PC-9 (cell line): ENCODE data around the gene THAP10. TPM values are rescaled to one million over a fixed set of nuclear protein-coding genes. Genes with fewer than 3 reads are reported as not detected.
"Not testable (repeated sequence)": the region's sequence is repeated elsewhere in the genome, so short reads cannot be mapped to it uniquely, and the experiment has no call there.

Experiments used
- BruUV-seq: library from RNA; stranded (reverse); fragments of 400-500 nt; replicated peaks from 2 replicates; lab custom pipeline; 2021; lab: Mats Ljungman, UMichigan
- CTCF ChIA-PET: fragments of 300-600 bp; sonication (Branson Sonifier 250); formaldehyde crosslinking; loops from one replicate; lab custom pipeline; 2022; ENCODE audit warnings: antibody characterized with exemption; lab: Charles Lee
- POLR2A ChIA-PET: fragments of 300-600 bp; sonication (Branson Sonifier 250); formaldehyde crosslinking; loops from one replicate; lab custom pipeline; 2022; ENCODE audit warnings: antibody characterized with exemption; ENCODE audit not compliant: unreplicated experiment; lab: Charles Lee
- DNase-seq, 2 experiments: peaks; one replicate each; pipeline versions ENCODE4 v3.0.0 to v3.0.0-alpha.2; 2015 to 2022; ENCODE audit warnings: mixed read lengths in 1 of 2
- H2AFZ ChIP-seq: fragments of 200-600 bp; sonication (generic); 2 replicates; pipeline ENCODE4 v1.8.1; 2017; ENCODE audit warnings: antibody characterized with exemption
- H3F3A ChIP-seq: fragments of 200-600 bp; sonication (generic); 2 replicates; pipeline ENCODE4 v1.8.1; 2017; ENCODE audit warnings: antibody characterized with exemption, mild to moderate bottlenecking, low read depth; ENCODE audit not compliant: insufficient read depth
- H3K27ac ChIP-seq: fragments of 200-600 bp; sonication (generic); 2 replicates; pipeline ENCODE4 v1.6.1; 2016; ENCODE audit warnings: mixed run types
- H3K27me3 ChIP-seq: fragments of 200-600 bp; sonication (generic); 2 replicates; pipeline ENCODE4 v1.6.1; 2016; ENCODE audit warnings: low read depth, mixed run types; ENCODE audit not compliant: insufficient read depth
- H3K36me3 ChIP-seq: fragments of 200-600 bp; sonication (generic); 2 replicates; pipeline ENCODE4 v1.6.1; 2016; ENCODE audit warnings: low read depth, mixed run types
- H3K4me1 ChIP-seq: fragments of 200-600 bp; sonication (generic); replicated peaks from 2 replicates; pipeline ENCODE4 v1.6.1; 2016; ENCODE audit warnings: mixed run types; ENCODE audit not compliant: insufficient read depth
- H3K4me2 ChIP-seq: fragments of 200-600 bp; sonication (generic); 2 replicates; pipeline ENCODE4 v1.6.1; 2017; ENCODE audit warnings: mixed run types
- H3K4me3 ChIP-seq: fragments of 200-600 bp; sonication (generic); 2 replicates; pipeline ENCODE4 v1.6.1; 2016; ENCODE audit warnings: mixed run types
- H3K79me2 ChIP-seq: fragments of 200-600 bp; sonication (generic); 2 replicates; pipeline ENCODE4 v1.6.1; 2017; ENCODE audit warnings: low read depth, mixed run types
- H3K9me2 ChIP-seq: fragments of 200-600 bp; sonication (generic); 2 replicates; pipeline ENCODE4 v1.8.1; 2017; ENCODE audit warnings: mild to moderate bottlenecking; ENCODE audit not compliant: insufficient read depth
- H3K9me3 ChIP-seq: fragments of 200-600 bp; sonication (generic); 2 replicates; pipeline ENCODE4 v1.8.1; 2016; ENCODE audit warnings: low read depth; ENCODE audit not compliant: insufficient read depth
- H4K20me1 ChIP-seq: fragments of 200-600 bp; sonication (generic); 2 replicates; pipeline ENCODE4 v1.8.1; 2017; ENCODE audit not compliant: insufficient read depth
- EZH2 ChIP-seq: fragments of 200-600 bp; sonication (generic); IDR thresholded peaks from 2 replicates; pipeline ENCODE4 v1.8.0; 2017; ENCODE audit warnings: antibody characterized with exemption, low read depth
- intact Hi-C: fragments of 100-400 bp; cut with micrococcal nuclease; formaldehyde crosslinking; loops from one replicate; pipeline ENCODE4 v1.10.0; 2022; ENCODE audit not compliant: unreplicated experiment
- total RNA-seq: library from RNA; stranded (reverse); gene quantifications from 2 replicates; pipeline ENCODE4 v1.2.3, GENCODE V29; 2021
- TF ChIP-seq, protein P1 (sequence below): fragments of 200-600 bp; sonication (generic); conservative IDR thresholded peaks from 2 replicates; pipeline ENCODE4 v1.6.1; 2017; ENCODE audit warnings: mixed run types, antibody characterized with exemption, mild to moderate bottlenecking, moderate library complexity

The THAP10 gene
- total RNA-seq, 1 experiment from 2014 or later, result 5.5 TPM

DNA sequence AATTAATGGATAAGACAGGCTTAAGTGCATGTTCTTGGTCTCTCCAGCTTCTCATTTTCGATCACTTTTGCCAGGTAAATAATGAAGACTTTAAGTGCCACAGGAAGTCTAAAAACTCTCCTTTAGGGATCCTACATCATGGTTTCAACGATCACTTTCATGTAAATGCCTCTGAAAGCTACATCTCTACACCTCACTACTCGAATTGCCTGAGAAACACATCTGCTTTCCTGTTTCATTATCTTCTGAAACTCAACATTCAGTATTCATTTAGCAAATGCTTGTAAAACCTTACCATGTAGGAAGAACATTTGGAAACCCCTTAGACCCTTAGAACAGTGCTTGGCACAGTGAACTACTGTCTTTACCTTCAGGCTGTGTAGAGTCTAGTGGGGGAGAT lies 16.2 kb downstream of the THAP10 start:
- no TSS peak for BruUV-seq
- no peak overlapping the region for H3K4me3 ChIP-seq
- no peak overlapping the region for H3K27ac ChIP-seq
- no peak for TF ChIP-seq EZH2
- TF ChIP-seq, protein P1, sequence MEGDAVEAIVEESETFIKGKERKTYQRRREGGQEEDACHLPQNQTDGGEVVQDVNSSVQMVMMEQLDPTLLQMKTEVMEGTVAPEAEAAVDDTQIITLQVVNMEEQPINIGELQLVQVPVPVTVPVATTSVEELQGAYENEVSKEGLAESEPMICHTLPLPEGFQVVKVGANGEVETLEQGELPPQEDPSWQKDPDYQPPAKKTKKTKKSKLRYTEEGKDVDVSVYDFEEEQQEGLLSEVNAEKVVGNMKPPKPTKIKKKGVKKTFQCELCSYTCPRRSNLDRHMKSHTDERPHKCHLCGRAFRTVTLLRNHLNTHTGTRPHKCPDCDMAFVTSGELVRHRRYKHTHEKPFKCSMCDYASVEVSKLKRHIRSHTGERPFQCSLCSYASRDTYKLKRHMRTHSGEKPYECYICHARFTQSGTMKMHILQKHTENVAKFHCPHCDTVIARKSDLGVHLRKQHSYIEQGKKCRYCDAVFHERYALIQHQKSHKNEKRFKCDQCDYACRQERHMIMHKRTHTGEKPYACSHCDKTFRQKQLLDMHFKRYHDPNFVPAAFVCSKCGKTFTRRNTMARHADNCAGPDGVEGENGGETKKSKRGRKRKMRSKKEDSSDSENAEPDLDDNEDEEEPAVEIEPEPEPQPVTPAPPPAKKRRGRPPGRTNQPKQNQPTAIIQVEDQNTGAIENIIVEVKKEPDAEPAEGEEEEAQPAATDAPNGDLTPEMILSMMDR, result no peak
- no peaks in the 10 kb centered on the region; the same call in 1 of the 2 replicates for H3F3A ChIP-seq
- CTCF ChIA-PET, result no interaction called here
- H4K20me1 ChIP-seq, result no peaks in the 10 kb centered on the region
- intact Hi-C loops, result loop anchor here (10.0 kb wide), 1 partner anchor 51 kb away; no protein-coding TSS in a partner anchor
- H3K4me1 ChIP-seq, result no peaks in the 10 kb centered on the region
- no peak overlapping the region for H2AFZ ChIP-seq
- H3K36me3 ChIP-seq, result no peaks in the 10 kb centered on the region
- DNase-seq, result no peak
- no peak overlapping the region for H3K4me2 ChIP-seq
- H3K9me3 ChIP-seq, result no peaks in the 10 kb centered on the region
- POLR2A ChIA-PET, result no interaction called here
- no peaks in the 10 kb centered on the region for H3K27me3 ChIP-seq
- no peaks in the 10 kb centered on the region for H3K9me2 ChIP-seq
- H3K79me2 ChIP-seq, result no peaks in the 10 kb centered on the region

DNA sequence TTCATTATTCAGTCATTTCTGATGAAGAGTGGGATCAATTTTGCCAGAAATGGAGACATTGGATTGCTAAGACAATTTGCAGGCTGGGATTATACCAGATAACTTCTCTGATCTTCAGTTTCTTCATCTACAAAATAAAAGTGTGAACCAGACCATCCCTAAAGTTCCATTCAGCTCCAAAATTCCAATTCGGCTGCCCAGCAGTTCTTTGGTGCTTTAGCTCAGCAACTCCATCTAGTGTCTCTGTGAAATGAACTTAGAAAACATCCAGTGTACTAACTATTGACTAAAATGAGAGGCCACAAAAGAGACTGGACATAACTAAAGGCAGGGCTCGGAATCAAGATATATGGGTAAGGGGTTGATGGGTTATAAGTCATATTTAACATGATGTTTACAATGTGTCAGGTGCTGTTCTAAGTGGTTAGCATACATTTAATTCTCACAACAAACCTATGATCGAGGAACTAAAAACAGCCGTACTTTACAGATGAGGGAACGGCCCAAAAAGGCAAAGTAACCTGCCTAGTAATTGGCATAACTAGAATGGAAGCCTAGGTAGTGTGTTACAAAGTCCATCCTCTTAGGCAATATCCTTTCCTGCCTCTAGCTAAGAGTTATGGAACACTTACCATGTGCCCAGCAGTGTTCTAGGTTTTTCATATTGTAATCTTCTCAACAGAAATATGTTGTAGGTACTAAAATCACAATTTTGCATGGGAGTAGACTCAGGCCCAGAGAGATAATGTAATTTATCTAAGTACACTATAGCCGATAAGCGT lies 17.0 kb downstream of the THAP10 start:
- TF ChIP-seq, protein P1, result peak; percentile 61
- no peak for TF ChIP-seq EZH2
- Histone ChIP-seq H4K20me1 (no peaks in the 10 kb centered on the region), H3K4me3 (no peak overlapping the region), H2AFZ (no peak overlapping the region), H3K27ac (no peak overlapping the region), H3K27me3 (no peaks in the 10 kb centered on the region), H3F3A (no peaks in the 10 kb centered on the region; the same call in 1 of the 2 replicates), H3K79me2 (no peaks in the 10 kb centered on the region), H3K36me3 (no peaks in the 10 kb centered on the region), H3K4me1 (no peaks in the 10 kb centered on the region), H3K9me3 (no peaks in the 10 kb centered on the region), H3K9me2 (no peaks in the 10 kb centered on the region), H3K4me2 (no peak overlapping the region)
- ChIA-PET CTCF (interaction anchor here (0.6 to 1.4 kb wide), 6 partner anchors 12 to 884 kb away, joined by 3 to 7 read pairs (median 5); no protein-coding TSS in a partner anchor), POLR2A (interaction anchor here (0.6 kb wide), 1 partner anchor 315 kb away, joined by 7 read pairs; no protein-coding TSS in a partner anchor)
- DNase-seq, result no peak
- BruUV-seq, result no TSS peak
- intact Hi-C loops, result loop anchor here (2.0 to 10.0 kb wide), 2 partner anchors 50 to 196 kb away; no protein-coding TSS in a partner anchor

DNA sequence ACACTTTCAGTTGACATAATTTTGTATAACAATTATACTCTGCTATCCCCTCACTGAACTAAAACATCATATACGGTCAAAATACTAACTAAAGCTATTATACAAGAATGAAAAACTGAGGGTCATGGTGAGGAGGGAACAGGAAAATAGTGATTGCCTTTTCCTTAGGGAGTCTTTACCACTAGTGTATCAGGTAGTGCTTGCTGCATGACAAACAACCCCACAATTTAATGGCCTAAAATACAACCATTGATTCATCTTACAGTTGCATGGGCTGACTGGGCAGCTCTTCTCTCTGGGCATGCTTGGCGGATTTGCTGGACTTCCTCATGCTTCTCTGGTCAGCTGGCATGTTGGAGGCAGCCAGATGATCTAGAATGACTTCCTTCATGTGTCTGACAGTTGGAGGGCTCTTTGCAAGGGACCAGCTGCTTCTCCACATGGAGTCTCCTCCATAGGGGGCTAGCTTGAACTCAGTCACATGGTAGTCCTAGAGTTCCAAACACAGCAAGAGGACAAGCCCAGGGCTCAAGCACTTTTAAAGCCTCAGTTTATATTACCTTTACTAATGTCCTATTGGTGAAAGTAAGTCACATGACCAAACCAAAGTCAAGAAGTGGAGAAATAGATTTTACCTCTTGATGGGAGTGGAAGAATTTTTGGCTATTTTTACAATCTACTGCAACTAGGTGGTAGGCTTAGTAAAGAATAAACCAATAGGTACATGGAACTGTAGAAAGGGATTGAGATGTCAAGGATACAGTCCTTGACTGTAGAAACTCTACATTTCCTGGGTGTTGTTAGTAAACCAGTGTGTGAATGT lies 18.8 kb downstream of the THAP10 start:
- H3F3A ChIP-seq, result no peaks in the 10 kb centered on the region; the same call in 1 of the 2 replicates
- no TSS peak for BruUV-seq

DNA sequence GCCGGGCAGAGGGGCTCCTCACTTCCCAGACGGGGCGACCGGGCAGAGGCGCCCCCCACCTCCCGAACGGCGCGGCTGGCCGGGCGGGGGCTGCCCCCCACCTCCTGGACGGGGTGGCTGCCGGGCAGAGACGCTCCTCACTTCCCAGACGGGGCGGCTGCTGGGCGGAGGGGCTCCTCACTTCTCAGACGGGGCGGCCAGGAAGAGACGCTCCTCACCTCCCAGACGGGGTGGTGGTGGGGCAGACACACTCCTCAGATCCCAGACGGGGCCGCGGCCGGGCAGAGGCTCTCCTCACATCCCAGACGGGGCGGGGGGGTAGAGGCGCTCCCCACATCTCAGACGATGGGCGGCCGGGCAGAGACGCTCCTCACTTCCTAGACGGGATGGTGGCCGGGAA lies 20.7 kb downstream of the THAP10 start:
- H3K9me2 ChIP-seq, H3K79me2 ChIP-seq, CTCF ChIA-PET, BruUV-seq, POLR2A ChIA-PET, DNase-seq, H3K36me3 ChIP-seq, H4K20me1 ChIP-seq, H3K4me2 ChIP-seq, H3K4me3 ChIP-seq, H3K4me1 ChIP-seq, H3K9me3 ChIP-seq, H3F3A ChIP-seq, H2AFZ ChIP-seq, H3K27me3 ChIP-seq, H3K27ac ChIP-seq: not testable (repeated sequence)
- intact Hi-C loops, result loop anchor here (10.0 kb wide), 1 partner anchor 47 kb away; no protein-coding TSS in a partner anchor

More for the DNA sequence above, 18.8 kb downstream of the THAP10 start:
- H3K27ac ChIP-seq, result no peak overlapping the region
- no peaks in the 10 kb centered on the region for H3K79me2 ChIP-seq
- no peak overlapping the region for H2AFZ ChIP-seq
- no peaks in the 10 kb centered on the region for H3K9me3 ChIP-seq
- intact Hi-C loops, result loop anchor here (2.0 to 10.0 kb wide), 2 partner anchors 49 to 195 kb away; no protein-coding TSS in a partner anchor
- CTCF ChIA-PET, result interaction anchor here (0.6 to 1.4 kb wide), 2 partner anchors 10 to 96 kb away, joined by 3 to 7 read pairs; no protein-coding TSS in a partner anchor
- H3K9me2 ChIP-seq, result no peaks in the 10 kb centered on the region
- DNase-seq, result no peak
- no peak overlapping the region for H3K4me3 ChIP-seq
- no peaks in the 10 kb centered on the region for H3K4me1 ChIP-seq
- no peaks in the 10 kb centered on the region for H3K27me3 ChIP-seq
- H3K4me2 ChIP-seq, result no peak overlapping the region
- POLR2A ChIA-PET, result no interaction called here
- H4K20me1 ChIP-seq, result no peaks in the 10 kb centered on the region
- TF ChIP-seq, protein P1, result no peak
- TF ChIP-seq EZH2, result no peak
- no peaks in the 10 kb centered on the region for H3K36me3 ChIP-seq
